ENCODE results near the gene SRGAP2B.
"Not testable (repeated sequence)": the region's sequence is repeated elsewhere in the genome, so short reads cannot be mapped to it uniquely, and the experiment has no call there.

SRGAP2B gene

GRCh38 chr1:145036019-145036418 is 59.1 kb downstream of the SRGAP2B start:
- not testable (repeated sequence) for DNase-seq

GRCh38 chr1:145033523-145033922 is 61.6 kb downstream of the SRGAP2B start:
- not testable (repeated sequence) for DNase-seq

GRCh38 chr1:145027251-145027650 is 67.9 kb downstream of the SRGAP2B start:
- DNase-seq = not testable (repeated sequence)

GRCh38 chr1:145025286-145025685 is 69.8 kb downstream of the SRGAP2B start:
- DNase-seq = not testable (repeated sequence)

- not testable (repeated sequence) for DNase-seq
Observed at GRCh38 chr1:145022259-145022658, 72.9 kb downstream of the SRGAP2B start.

- not testable (repeated sequence) for DNase-seq
Observed at GRCh38 chr1:145021749-145022148, 73.4 kb downstream of the SRGAP2B start.

GRCh38 chr1:145019709-145020108 is 75.4 kb downstream of the SRGAP2B start:
- not testable (repeated sequence) for DNase-seq

- not testable (repeated sequence) for DNase-seq
Observed at GRCh38 chr1:145017725-145018124, 77.4 kb downstream of the SRGAP2B start.

GRCh38 chr1:145016492-145016862 is 78.7 kb downstream of the SRGAP2B start:
- DNase-seq = not testable (repeated sequence)

- not testable (repeated sequence) for DNase-seq
Observed at GRCh38 chr1:145015744-145016491, 79.2 kb downstream of the SRGAP2B start.

GRCh38 chr1:145013353-145013752 is 81.8 kb downstream of the SRGAP2B start:
- DNase-seq = not testable (repeated sequence)

GRCh38 chr1:145011811-145012210 is 83.3 kb downstream of the SRGAP2B start:
- DNase-seq = not testable (repeated sequence)

GRCh38 chr1:145010580-145010979 is 84.5 kb downstream of the SRGAP2B start:
- DNase-seq = not testable (repeated sequence)

- DNase-seq = peak; percentile 57
Observed at GRCh38 chr1:145009928-145010327, 85.2 kb downstream of the SRGAP2B start.

GRCh38 chr1:145008388-145008787 is 86.7 kb downstream of the SRGAP2B start:
- DNase-seq = not testable (repeated sequence)

- DNase-seq = not testable (repeated sequence)
Observed at GRCh38 chr1:145005142-145005541, 90.0 kb downstream of the SRGAP2B start.

GRCh38 chr1:145001381-145001780 is 93.7 kb downstream of the SRGAP2B start:
- DNase-seq = not testable (repeated sequence)

- DNase-seq = not testable (repeated sequence)
Observed at GRCh38 chr1:145000743-145001326, 94.3 kb downstream of the SRGAP2B start.

- DNase-seq = not testable (repeated sequence)
Observed at GRCh38 chr1:145000074-145000742, 94.9 kb downstream of the SRGAP2B start.

GRCh38 chr1:144998981-144999273 is 96.2 kb downstream of the SRGAP2B start:
- DNase-seq = not testable (repeated sequence)

GRCh38 chr1:144998134-144998980 is 96.8 kb downstream of the SRGAP2B start:
- DNase-seq = not testable (repeated sequence)

GRCh38 chr1:144995833-144996410 is 99.2 kb downstream of the SRGAP2B start:
- DNase-seq = not testable (repeated sequence)

GRCh38 chr1:144992915-144993314 is 102.2 kb downstream of the SRGAP2B start:
- peak; percentile 23 for DNase-seq

Measured in activated CD4-positive, alpha-beta T cell treated with anti-CD3 and anti-CD28 coated beads, Interleukin-10, Interleukin-2, amounts not matched to agents 100 ng/mL and 50 ng/mL, durations not matched to agents 16 hours and 8 hours (primary cell).